IPS-18c (cell line): ENCODE results near the gene ANK3.

Experiments
- H3K4me3 ChIP-seq: 2 replicates; pipeline ENCODE4 v1.7.0; 2013; ENCODE audit warnings: low read depth, mild to moderate bottlenecking, low read length, moderate library complexity; ENCODE audit not compliant: insufficient read depth
- H3K9me3 ChIP-seq: one replicate; pipeline ENCODE4 v1.6.1; 2013; ENCODE audit warnings: mild to moderate bottlenecking, low read length, moderate library complexity; ENCODE audit not compliant: control insufficient read depth, insufficient read depth

The ANK3 gene

DNA sequence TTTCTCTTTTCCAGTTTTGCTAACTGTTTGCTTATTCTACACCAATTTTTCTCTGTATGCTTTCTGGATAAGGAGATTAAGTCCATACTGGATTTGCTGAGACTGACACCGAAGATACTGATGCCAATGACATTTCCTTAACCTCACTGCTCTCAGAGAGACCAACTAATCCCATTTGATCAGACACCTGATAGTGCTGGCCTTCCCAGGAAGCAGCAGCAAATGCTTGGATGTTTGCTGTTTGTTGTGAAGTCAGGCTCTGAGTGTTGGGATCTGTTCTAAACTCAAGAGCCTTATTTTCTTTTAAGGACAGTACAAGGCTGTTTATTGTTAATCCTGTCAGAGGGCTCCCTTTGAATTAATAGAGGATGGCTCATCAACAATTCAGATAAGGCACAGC is 143.3 kb downstream of the ANK3 start:
- Histone ChIP-seq H3K4me3 (no peak overlapping the region), H3K9me3 (peaks cover 2% of the 10 kb centered on the region)

GRCh38 chr10:60239228-60239627 is 150.4 kb downstream of the ANK3 start:
- Histone ChIP-seq H3K9me3 (no peaks in the 10 kb centered on the region), H3K4me3 (no peak overlapping the region)

DNA sequence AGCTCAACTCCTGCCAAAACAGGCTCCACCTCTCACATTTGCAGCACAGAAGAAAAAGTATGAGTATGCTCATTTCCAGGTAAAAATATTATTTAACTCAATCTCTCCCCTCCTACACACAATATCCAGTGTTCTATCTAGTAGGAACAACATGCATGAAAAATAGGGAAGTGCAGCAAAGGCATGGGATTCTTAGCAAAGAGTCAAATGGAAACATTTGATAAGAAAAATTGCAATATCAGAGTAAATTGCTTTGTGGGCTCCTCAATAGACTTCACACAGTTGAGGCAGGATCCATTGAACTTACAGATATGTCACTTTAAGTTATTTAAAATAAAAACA is 150.9 kb downstream of the ANK3 start:
- Histone ChIP-seq H3K4me3 (no peak overlapping the region), H3K9me3 (no peaks in the 10 kb centered on the region)

DNA sequence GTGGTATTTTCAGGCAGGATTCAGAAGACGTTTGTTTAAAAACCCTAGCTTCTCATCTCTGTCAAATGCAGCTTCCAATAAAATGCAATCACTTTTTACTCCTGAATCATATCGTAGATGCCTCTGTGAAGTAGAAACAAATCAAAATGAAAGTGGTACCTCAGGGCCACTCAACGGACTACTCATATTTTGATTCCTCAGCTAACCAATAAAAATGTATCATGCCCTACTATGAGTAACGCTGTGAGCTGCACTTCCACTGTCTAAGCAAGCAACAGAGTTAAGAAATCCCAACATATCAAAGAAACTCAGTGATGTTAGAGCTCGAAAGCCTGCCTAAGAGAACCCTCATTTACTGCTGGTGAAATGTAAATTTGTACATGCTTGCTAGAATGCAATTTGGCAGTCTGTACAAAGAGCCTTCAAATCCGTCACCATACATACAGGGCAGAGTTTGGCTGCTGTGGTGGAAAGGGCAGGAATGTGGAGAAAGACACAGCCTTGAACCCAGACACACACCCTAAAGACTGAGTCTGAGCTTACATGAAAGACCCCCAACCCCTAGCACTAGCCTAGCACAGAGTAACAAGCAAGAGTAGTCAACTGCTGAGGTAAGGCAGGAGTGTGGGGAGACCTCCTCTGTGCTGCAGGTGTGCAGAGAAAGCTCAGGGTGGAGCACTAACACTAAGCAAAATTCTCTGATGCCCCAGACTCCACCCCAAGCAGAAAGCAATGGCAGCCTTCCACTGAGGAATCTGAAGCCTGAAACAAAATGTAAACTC is 151.5 kb downstream of the ANK3 start:
- Histone ChIP-seq H3K4me3 (no peak overlapping the region), H3K9me3 (no peaks in the 10 kb centered on the region)

DNA sequence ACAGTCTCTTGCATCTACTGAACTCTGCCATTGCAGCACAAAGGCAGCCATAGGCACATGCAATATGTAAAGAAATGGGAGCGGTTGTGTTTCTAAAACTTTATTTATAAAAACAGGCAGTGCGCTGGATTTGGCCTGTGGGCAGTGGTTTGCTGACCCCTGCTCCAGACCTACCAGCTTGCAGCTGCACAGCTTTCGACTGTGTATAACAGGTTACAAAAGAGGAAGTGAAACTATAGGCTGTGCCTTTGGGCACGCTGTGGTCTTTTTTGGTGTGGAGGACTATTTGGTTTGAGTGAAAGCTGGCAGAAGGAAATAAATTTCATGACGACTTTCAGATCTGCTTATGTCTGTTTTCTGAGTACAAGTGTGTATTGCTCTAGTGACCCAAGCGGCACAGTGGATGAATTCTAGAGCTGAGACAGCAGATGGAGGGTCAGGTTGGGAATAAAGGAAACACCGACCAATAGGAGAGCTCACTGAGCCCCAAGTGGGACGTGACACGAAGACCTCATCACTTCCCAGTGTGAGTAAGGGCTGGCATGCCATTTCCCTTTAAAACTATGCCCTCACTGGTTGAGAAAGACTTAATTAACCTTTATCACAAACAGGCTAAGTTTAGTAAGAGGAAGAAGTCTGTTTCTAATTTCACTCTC is 152.7 kb downstream of the ANK3 start:
- Histone ChIP-seq H3K9me3 (no peaks in the 10 kb centered on the region), H3K4me3 (no peak overlapping the region)

- Histone ChIP-seq H3K4me3 (no peak overlapping the region), H3K9me3 (no peaks in the 10 kb centered on the region)
Observed at GRCh38 chr10:60235001-60235400, 154.7 kb downstream of the ANK3 start.

DNA sequence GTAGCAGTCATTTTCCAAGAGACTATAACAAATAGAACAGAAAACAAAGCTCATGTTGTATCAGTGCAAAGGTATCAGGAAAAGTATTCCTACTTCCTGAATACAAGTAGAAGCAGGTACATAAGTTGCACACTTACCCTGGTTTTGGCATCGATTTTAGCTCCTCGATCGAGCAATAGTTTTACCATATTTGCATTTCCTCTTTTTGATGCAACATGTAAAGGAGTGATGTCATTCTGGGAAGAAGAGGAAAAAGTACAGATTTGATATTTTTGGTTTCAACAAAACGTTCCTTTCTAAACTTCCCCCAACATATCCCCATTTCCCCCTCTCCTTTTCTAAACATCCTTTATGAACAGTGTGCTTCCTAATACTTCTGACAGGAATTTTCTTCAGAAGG is 155.1 kb downstream of the ANK3 start:
- H3K9me3 ChIP-seq, result no peaks in the 10 kb centered on the region
- H3K4me3 ChIP-seq, result no peak overlapping the region

GRCh38 chr10:60230892-60231291 is 158.8 kb downstream of the ANK3 start:
- Histone ChIP-seq H3K4me3 (no peak overlapping the region), H3K9me3 (no peaks in the 10 kb centered on the region)

GRCh38 chr10:60224066-60224705 is 165.5 kb downstream of the ANK3 start:
- Histone ChIP-seq H3K4me3 (no peak overlapping the region), H3K9me3 (no peaks in the 10 kb centered on the region)

GRCh38 chr10:60222047-60222446 is 167.6 kb downstream of the ANK3 start:
- H3K4me3 ChIP-seq, result no peak overlapping the region
- H3K9me3 ChIP-seq, result no peaks in the 10 kb centered on the region

- H3K4me3 ChIP-seq, result no peak overlapping the region
Observed at GRCh38 chr10:60212195-60212594, 177.5 kb downstream of the ANK3 start.

DNA sequence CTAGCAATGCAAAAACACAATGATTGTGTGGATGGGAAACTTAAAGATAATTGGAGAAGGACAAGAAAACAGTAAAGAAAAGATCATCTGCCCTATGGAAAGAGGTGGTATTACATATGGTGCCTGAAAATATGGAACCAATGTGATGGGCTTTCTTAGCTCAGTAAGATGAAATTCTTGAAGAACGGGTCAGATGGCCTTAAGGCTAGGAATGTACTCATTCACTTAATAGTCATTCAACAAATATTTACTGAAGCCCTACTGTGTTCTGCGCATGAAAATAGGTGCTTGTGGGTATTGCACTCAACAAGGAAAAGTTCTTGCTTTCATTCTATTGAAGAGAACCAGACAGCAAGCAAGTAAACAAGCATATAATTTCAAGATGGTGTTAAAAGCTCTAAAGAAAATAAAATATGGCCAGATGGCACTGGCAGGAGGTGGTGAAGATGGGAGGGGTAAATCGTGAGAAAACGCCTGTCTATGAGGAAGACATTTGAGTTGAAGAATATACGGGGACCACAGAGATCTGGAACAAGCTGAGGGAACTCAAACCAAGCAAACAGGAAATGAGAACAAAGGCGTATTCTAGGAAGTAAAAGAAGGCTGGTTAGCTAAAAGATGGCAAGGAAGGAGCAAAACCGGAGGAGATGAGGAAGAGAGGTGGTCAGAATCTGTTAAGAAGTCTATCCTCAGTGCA is 179.7 kb downstream of the ANK3 start:
- no peak overlapping the region for H3K4me3 ChIP-seq
- H3K9me3 ChIP-seq, result no peaks in the 10 kb centered on the region

More at GRCh38 chr10:60212195-60212594, 177.5 kb downstream of the ANK3 start:
- H3K9me3 ChIP-seq, result no peaks in the 10 kb centered on the region

DNA sequence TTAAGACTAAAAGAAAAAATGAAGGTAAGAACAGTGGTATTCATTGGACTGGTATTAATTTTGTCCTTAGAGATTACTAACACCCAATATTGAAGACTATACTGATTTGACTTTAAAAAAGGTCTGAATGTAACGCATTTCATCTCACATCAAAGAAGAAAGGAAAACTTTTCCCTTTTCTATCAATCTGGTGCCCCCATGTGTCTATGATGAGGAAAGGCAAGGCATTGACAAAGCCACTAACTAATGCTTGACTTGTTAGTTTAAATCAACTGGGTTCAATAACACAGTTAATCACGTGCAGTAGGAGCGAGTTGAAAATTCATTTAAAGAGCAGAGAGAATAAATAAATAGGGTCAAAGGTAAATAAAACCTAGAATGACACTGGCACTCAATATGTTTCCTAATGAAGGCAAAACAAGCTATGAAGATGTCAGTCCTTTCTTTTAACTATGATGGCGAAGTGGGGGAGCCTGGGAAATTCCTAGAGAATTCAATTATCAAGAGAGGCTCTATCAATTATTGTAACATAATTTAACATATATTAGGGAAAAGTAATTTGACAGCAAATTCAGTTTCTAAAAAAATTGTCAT is 180.9 kb downstream of the ANK3 start:
- Histone ChIP-seq H3K9me3 (no peaks in the 10 kb centered on the region), H3K4me3 (no peak overlapping the region)

GRCh38 chr10:60207894-60208293 is 181.8 kb downstream of the ANK3 start:
- no peaks in the 10 kb centered on the region for H3K9me3 ChIP-seq

DNA sequence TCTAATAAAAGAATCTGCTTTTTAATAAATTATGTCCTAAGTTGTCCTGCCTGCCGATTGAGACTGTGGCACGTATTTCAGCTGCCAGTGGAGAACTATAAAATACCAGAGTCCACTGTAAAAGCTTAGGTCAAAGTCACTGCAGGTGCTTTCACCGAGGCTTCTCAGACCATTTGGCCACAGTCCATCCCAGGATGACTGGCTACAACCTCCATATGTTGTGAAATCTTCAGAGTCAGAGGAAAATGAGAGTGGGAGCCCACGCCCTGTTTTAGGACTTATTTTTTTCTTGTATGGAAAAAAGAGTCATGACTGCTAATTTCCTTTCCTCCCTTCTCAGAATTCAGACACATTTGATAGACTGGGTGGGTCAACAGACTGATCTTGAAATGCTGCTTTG is 182.9 kb downstream of the ANK3 start:
- Histone ChIP-seq H3K4me3 (no peak overlapping the region), H3K9me3 (no peaks in the 10 kb centered on the region)

More at GRCh38 chr10:60207894-60208293, 181.8 kb downstream of the ANK3 start:
- H3K4me3 ChIP-seq, result no peak overlapping the region

DNA sequence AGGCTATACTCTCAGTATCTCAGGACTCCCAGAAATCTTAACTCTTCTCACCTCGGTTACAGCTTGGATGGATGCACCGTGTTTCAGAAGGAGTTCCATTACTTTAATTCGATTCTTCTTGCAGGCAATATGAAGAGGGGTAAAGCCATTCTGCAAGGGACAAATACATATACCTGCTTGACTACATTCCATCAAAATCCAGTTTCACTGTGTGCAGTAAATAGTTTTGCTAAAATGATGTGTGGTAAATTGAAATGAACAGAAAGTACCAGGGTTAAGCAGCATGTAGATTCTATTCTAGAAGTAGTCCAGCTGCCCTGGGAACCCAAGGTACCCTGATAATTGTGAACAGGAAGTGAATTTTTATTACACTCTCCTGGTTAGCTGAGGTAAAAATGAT is 183.9 kb downstream of the ANK3 start:
- H3K4me3 ChIP-seq, result no peak overlapping the region
- H3K9me3 ChIP-seq, result no peaks in the 10 kb centered on the region

- H3K9me3 ChIP-seq, result no peaks in the 10 kb centered on the region
Observed at GRCh38 chr10:60203993-60204618, 185.6 kb downstream of the ANK3 start.

More at GRCh38 chr10:60203993-60204618, 185.6 kb downstream of the ANK3 start:
- H3K4me3 ChIP-seq, result no peak overlapping the region
